UCSD-AML1 (cell line): ENCODE measurements around the gene TRMT11.
"Not testable (repeated sequence)": the region's sequence is repeated elsewhere in the genome, so short reads cannot be mapped to it uniquely, and the experiment has no call there.

Source experiments
- DNase-seq: peaks from one replicate; lab custom pipeline; 2025; ENCODE audit not compliant: unreplicated experiment; lab: John Stamatoyannopoulos, UW

Gene TRMT11

DNA sequence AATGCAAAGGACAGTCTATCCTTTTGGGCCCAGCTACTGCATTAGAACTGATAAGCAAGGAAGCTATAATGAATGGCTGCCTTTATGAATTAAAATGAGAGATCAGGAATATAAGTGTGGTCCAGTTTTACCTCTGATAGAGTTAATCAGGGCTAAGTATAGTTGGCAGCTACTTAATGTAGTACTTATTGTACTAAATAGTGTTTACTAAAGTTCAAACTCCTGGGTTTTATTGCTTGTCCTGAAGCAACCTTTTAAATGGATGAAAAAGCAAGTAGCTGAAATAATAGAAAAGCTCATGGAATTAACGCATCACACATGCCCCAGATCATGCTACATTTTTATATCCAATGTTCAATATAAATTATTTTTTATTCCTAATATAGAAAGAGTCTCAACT lies 5.3 kb downstream of the TRMT11 start:
- DNase-seq = no peak

DNA sequence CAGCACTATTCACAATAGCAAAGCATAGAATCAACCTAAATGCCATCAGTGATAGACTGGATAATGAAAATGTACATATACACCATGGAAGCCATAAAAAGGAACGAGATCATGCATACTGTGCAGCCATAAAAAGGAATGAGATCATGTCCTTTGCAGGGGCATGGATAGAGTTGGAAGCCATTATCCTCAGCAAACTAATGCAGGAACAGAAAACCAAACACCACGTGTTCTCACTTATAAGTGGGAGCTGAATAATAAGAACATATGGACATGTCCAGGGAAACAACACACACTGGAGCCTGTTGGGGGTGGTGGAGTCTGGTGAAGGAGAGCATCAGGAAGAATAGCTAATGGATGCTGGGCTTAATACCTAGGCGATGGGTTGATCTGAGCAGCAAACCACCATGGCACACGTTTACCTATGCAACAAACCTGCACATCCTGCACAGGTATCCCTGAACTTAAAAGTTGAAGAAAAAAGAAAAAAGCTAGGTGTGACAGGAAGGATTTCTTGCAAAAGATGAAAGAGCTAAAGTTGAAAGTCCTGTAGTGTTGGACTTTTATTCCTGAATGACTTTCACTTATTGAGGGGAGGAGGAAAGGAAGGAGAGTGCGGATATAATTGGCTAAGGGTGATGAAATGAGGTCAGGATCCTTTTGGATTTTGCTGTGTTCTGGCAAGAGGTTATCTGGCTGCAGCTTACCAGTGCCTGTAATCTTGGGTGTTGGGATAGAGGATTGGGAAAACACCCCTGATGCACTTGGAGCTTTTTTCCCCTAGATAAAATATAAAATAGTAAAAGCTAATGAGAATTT lies 8.5 kb downstream of the TRMT11 start:
- DNase-seq = no peak

DNA sequence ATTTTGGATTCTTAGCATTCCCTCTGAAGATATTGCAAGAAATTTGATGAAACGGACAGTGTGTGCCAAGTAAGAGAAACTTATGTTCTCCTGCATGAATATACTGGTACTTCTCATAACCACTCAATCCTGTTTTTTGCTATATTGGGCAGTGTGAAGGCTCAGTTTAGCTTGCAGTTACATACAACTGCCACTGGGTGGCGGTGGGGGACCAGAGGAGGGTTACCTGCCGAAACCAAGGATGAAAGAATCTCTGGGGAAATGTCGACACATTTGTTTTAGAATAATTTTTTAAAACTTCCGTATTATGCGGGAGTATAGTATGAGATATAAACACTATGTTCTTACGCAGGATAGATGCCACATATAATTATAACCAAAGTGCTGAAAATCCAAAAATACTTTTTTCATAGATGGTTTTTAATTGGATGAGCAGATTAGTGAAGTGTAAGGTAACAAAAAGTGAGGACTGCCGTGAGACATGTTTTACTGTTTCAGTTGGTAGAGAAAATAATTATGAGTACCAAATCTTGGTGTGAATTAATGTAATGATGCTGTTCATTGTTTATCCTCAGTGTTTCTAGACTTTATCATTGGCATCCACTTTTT lies 9.7 kb downstream of the TRMT11 start:
- peak; percentile 52 for DNase-seq

DNA sequence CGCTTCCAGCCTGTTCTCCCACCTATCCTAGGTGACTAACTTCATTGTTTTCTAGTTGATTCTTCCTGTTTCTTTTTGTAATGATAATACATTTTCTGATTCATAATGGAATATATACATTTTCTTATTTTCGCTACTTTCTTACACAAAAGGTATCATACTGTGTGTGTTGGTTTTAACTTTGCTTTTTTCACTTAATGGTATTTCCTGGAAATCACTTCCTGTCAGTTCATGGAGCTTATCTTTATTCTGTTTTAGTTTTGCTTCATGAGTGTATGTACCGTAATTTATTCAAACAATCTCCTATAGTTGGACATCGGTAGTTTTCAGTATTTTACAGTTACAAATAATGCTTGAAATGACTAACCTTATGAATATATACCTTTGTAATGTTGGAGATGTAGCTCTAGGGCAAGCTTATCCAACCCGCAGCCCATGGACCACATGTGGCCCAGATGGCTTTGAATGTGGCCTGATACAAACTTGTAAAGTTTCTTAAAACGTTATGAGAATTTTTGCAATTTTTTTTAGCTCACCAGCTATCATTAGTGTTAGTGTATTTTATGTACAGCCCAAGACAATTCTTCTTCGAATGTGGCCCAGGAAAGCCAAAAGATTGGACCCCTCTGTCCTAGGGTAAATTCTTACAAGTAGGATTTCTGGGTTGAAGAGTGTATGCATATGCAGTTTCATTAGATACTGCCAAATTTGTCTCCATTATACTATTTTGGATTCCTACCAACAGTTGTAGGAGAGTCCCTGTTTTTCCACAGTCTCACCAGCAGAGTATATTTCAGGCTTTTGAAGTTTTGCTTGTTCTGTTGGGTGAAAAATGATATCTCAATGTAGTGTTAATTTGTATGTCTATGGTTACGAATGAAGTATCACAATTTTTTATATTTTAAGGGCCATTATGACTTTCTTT lies 16.7 kb downstream of the TRMT11 start:
- DNase-seq = no peak

DNA sequence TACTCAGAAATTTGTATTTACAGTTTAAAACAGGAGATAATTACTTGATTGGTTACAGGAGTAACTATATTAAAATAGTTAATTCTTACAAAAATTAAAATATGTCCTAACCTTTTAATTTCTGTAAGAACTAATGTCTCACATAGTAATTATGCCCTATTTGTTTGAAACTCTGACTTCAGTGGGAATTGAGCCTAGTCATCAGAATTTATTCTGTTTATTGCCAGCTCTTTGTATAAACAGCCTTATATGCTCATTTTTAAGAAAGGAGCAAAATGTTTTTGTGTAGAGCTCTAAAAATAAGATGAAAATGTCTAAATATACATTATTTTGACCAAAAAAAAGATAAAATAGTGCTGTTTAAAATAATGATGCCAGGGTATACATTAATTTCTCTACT lies 21.5 kb downstream of the TRMT11 start:
- DNase-seq = no peak

DNA sequence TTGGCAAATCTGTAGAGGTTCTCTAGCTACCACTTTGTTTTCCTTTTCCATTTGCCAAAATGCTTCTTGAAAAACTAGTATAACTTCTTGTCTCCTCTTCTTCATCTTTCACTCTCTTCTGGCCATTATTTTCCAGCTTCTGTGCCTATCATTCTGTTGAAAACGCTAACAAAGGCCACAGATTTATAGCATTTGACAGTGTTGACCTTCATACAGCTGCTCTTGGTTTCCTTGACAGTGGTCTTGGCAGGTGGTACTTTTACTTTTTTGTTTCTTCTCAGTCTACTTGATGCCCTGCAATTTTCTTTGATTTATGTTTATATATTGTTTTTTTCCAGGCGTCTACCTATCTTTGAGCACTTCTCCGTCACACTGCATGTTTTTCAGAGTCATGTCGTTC lies 23.7 kb downstream of the TRMT11 start:
- no peak for DNase-seq

DNA sequence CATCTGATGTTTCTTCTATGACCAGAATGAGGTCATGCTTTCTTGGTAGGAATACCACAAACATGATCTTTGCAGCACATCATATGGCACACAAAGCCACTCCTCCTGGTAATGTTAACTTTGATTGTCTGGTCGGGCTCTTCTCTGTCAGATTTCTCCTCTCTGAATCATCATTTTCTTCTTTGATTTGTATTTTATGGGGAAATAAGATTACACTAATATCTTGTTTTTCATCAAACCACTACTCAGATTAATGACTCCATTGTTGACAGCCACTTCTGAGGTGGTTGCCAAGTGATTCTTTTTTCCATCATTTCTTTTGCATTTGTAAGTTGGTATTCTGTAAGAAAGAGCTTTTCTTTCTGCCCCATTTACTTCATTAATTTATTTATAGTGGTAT lies 29.5 kb downstream of the TRMT11 start:
- DNase-seq = no peak

DNA sequence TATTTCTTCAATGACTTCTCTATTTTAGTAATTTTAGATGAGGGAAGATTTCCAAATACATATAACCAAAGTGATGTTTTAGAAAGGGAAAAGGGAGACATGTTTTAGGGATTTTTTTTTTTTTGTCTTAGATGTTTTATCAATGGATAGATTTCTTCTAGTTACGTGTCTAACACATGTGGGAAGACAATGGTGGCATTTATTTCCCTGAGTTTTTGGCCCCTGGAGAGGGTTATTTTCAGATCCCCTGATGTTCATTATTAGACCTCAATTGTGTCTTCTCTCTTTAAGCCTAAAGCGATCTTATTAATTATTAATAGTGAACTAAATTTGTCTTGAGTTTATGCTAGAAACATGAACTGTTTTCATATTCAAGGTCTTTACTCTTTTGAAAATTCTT lies 30.3 kb downstream of the TRMT11 start:
- DNase-seq = no peak

DNA sequence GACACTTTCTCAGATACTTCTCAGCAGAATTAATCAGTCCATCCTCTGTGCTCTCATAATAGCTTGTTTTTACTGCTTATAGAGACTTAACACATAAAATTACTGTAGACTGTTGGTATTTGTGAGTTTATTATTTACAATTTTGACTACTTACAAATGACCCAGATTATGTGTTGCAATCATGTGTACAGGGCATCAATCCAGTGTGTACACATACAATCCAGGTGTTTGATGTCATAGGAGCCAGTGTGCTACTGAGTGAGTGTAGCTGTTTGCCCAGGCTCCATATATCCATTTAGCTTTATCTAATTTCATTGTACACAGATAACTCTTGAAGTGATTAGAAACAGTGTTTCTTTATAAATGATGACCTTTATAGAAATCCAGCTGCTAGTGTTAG lies 31.3 kb downstream of the TRMT11 start:
- no peak for DNase-seq

DNA sequence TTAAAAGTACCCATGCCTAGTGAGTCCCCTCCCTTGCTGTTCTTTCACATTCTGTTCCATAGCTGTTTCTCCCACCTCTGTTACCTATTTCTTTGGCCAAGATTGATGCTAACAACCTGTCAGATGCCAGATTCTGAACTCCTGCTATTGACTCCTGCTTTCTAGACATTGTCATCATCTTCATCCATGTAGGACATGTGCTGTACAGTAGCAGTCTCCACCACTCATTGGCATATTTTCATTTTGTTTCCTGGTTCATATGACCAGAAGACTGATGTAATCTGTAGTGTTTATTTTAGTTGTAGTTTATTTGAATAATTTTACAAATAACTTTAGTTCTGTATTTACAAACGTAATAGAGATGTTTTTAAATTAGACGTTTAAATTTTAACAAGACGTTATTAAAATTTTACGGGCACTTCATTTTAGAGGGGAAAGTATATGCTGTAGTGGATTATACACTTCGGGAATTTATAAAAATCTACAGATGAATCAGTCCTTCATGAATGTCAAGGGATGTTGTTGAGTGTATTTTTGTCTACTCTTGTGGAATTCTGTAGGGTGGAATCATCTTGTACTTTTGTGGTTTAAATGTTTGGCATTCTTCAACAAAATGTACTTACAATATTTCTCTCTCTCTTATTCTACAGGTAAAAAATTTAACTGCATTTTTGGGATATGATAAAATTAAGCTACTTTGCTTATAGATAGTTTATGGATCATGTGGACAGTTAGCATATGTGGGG lies 34.1 kb downstream of the TRMT11 start:
- DNase-seq = no peak

DNA sequence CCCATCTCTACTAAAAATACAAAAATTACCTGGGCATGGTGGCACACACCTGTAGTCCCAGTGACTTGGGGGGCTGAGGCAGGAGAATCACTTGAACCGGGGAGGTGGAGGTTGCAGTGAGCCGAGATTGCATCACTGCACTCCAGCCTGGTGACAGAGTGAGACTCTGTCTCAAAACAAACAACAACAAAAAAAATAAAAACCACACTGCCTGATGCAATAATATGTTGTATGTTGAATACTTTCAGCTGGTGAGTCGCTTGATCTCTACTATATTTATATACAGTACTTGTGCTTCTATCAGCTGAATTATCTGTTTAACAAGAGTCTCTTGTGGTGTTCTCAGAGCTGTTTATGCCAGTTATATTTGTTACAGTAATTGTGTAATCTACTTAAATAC lies 37.1 kb downstream of the TRMT11 start:
- not testable (repeated sequence) for DNase-seq

DNA sequence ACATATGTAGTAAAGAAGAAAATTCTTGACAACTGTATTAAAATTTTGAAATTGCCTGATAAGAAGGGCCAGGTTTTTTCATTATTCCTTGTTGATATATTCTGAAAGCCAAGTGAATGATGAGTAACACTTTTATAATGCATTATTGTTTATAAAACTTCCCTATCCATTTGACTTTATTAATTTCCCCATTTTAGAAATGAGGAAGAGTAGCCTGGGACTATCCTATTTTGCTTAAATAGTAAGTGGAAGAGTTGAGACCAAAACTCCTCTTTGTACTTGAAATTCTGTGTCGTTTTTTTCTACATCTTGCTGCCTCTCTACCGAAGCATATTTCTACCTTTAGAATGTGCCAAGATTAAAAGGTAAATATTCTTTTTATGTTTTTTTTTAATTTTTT lies 39.7 kb downstream of the TRMT11 start:
- DNase-seq = no peak

DNA sequence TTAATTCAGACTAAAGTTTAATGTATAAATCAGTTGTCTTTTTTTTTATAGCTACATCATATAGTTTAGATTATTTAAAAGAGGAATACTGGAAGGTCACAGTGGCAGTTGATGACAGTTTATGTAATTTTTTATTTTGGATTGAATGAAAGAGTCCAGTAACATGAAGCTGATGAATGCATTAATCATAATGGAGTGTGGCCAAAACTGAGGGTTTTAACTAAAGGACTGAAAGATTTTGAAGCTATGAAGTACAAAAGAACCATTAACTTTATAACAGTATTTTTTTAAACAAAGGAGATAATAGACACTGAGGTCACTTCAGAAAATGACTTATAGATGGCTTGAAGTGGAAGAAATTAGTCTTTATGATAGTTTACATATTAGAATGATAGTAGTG lies 41.3 kb downstream of the TRMT11 start:
- DNase-seq = no peak

DNA sequence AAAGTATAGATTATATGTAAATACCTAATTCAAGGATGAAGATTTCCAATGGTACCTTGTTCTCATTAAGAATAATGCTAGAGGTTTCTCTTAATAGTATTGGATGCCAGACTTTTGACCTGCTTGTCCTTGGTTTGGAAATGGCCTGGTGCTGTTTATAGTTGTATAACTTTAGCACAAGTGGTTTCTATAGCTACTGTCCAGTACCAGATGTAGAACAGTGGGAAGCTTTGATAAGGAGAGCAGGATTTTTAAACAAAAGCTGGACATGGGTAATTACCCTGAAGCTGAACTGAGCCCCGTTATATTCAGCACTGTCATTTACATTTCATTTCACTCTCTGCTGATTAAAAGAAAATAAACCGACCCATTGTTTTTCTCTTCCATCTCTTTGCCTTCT lies 43.7 kb downstream of the TRMT11 start:
- no peak for DNase-seq

DNA sequence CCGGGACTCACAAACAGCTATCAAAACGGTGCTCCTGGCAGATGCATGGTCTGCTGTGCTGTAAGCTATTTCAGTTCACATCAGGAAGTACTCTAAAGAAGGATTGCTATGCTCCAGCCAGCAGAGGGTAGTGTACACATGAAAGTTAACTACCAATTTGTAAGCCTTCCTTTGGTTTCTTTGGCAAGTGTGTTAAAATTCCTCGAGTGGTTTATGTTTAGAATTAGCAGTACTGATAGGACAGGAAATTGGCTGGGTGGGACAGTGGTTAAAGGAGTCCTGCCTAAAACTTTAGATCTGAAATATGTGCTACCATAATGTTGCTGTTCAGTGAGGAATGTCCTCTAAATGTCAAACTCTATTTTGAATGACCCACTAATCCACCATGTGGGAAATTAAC lies 47.4 kb downstream of the TRMT11 start:
- DNase-seq = peak; percentile 15

DNA sequence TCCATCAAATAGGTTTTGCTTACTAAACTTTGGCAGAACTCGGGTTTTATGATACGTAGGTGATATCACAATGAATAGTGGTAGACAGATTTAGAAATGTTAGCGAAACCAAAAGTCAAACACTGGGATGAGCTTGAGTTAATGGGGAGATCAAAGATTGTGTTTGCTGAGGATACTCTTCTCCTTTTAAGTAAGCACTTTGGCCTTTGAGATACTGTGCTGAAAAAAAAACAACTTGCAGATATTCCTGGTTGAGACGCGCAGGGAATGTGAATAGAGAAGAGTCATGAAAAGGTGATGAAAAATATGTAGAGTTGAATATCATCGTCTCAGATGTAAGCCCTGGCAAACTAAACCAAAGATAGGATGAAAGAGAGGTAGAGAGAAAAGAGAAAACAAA lies 48.3 kb downstream of the TRMT11 start:
- no peak for DNase-seq

DNA sequence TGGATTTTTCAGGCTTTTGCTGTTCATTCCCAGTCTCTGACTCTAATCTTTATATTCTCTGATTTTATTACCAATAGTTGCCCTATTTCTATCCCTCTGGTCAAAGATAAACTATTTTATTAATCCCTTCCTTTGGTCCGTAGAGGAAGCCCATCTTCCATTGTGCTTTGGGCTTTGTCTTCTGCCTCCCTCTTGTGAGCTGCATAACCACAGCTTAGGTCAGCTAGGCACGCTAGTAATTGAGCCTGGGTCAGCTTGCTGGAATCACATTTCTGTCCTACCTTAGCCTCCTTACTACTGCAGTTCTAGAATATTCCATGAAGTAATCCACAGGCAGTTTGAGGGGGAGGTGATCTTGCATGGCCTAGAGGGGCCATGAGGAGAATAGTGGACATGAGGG lies 49.4 kb downstream of the TRMT11 start:
- no peak for DNase-seq

DNA sequence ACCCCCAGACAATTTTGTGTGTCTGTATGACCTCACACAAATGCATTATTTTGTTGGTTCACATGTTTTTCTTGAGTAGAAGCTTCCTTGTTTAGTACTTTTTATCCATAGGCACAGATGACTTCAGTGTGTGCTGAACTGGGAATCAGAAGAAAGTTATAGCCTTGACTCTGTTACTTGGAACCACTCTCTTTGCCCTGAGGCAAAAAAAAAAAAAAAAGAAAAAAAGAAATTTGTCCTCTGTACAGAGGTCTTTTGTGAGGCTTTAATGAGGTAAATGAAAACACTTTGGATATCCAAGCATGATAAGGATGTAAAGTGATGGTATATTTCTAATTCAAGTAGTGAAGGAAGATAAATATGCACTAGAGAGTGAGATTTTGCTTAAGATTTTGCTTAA lies 51.9 kb downstream of the TRMT11 start:
- no peak for DNase-seq

DNA sequence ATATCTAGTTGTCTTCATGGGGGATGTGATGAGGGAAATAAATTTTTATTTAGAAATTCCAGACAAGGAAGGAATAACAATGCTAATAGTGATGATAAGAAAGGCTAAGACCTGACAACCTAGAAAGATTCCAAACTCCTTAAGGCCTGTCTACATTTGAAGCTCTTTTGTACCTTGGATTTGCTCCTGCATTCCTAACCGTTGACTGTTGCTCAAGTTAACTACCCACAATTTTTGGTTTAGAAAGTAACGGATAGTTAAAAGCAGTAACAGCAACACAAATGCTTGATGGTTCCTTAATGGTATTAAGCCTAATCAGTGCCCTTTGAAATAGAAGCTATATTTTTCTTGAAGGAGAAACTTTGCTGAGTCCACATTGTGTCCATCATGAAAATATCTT lies 52.9 kb downstream of the TRMT11 start:
- no peak for DNase-seq

DNA sequence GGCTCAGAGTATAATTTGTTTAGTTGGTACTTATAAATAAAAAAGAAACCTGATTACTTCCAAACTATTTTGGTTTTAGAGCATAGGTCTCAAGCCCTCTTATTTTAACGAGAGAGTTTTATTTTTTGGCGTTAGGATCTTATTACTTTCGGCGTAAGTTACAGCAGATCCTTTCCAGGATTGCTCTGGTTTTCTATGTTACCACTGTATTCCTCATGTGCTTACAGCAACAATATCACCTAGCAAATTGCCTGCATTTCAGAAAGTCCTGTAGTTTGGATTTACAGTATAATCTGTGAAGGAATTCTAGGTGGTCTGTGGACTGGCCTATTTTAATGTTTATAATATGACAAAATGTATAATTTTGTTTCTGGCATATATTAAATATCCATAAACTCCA lies 54.1 kb downstream of the TRMT11 start:
- DNase-seq = no peak

DNA sequence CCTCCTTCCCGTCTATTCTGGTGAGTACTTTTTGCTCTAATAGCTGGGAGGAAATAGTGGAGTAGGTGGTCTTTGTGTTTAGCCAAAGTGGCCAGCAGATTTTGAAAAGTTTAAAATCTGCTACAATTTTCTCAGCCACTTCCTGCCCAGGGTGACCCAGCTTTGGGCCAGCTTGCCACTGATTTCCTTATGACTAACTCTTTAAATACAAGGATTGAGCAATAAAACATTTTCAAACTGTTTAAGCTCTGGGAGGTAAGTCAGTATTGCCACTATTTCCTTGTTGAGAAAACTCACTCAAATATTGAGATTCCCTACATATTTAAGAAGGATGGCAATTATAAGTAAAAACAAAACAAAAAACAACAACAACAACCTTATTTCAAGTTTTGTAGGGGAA lies 54.5 kb downstream of the TRMT11 start:
- peak; percentile 18 for DNase-seq
